K562 (cell line): ENCODE data around the gene USP20. TPM values are rescaled to one million over a fixed set of nuclear protein-coding genes. Genes with fewer than 3 reads are reported as not detected.

Experiments
- ATF7 ChIP-seq: fragments of 450-650 bp; IDR thresholded peaks from 2 replicates; pipeline ENCODE4 v1.7.1; 2014; ENCODE audit warnings: mild to moderate bottlenecking, moderate library complexity
- BRCA1 ChIP-seq, 2 experiments: fragments of 450-650 bp in 1 of 2; sonication (generic) in 1 of 2; formaldehyde crosslinking in 1 of 2; IDR thresholded peaks; 2 replicates each; pipeline versions ENCODE4 v1.5.0 to v1.6.1; 2017 to 2020; ENCODE audit warnings: mild to moderate bottlenecking in 1 of 2, missing genetic modification reagents in 1 of 2
- CBX3 ChIP-seq, 2 experiments: IDR thresholded peaks; 1 replicate in 1 of 2; 2 replicates in 1 of 2; pipeline ENCODE4 v1.6.1; 2012; ENCODE audit warnings: inconsistent platforms in 2 of 2, low read length in 2 of 2, borderline replicate concordance in 1 of 2, control low read depth in 1 of 2
- GABPB1 ChIP-seq: sonication (generic); formaldehyde crosslinking; IDR thresholded peaks from 2 replicates; pipeline ENCODE4 v1.8.0; 2022; ENCODE audit warnings: mild to moderate bottlenecking, missing genetic modification reagents
- GTF3C2 ChIP-seq: IDR thresholded peaks from 3 replicates; pipeline ENCODE4 v1.6.1; 2011; ENCODE audit warnings: borderline replicate concordance, mild to moderate bottlenecking, moderate library complexity; ENCODE audit not compliant: insufficient read length; ENCODE audit errors: extremely low read depth
- IFI16 ChIP-seq: fragments of 250-450 bp; sonication (Bioruptor Pico); IDR thresholded peaks from 2 replicates; pipeline ENCODE4 v2.1.2; 2022; ENCODE audit warnings: mild to moderate bottlenecking, inconsistent platforms
- NFE2 ChIP-seq: IDR thresholded peaks from 2 replicates; pipeline ENCODE4 v1.6.1; 2014; ENCODE audit warnings: antibody characterized with exemption, low read depth
- NRF1 ChIP-seq, 2 experiments: fragments of 450-650 bp; IDR thresholded peaks in 1 of 2; conservative IDR thresholded peaks in 1 of 2; 2 replicates each; pipeline ENCODE4 v1.6.1; 2014; ENCODE audit warnings: mild to moderate bottlenecking in 2 of 2
- PCBP2 ChIP-seq: fragments of 200-400 bp; formaldehyde crosslinking; IDR thresholded peaks from 2 replicates; pipeline ENCODE4 v1.6.1; 2018; ENCODE audit warnings: low read length, low read depth, mild to moderate bottlenecking, moderate library complexity; ENCODE audit not compliant: poor library complexity, severe bottlenecking
- POLR2H ChIP-seq: IDR thresholded peaks from 2 replicates; pipeline ENCODE4 v1.6.1; 2016; ENCODE audit warnings: missing genetic modification characterization, low read depth, mild to moderate bottlenecking, control low read depth, missing compliant biosample characterization, moderate library complexity
- RNF2 ChIP-seq: sonication (generic); IDR thresholded peaks from 2 replicates; pipeline ENCODE4 v1.6.1; 2016
- SMARCC2 ChIP-seq: fragments of 450-650 bp; IDR thresholded peaks from 2 replicates; pipeline ENCODE4 v1.6.1; 2017; ENCODE audit warnings: antibody characterized with exemption, moderate library complexity, mild to moderate bottlenecking, low read depth
- TCF3 ChIP-seq: sonication (generic); formaldehyde crosslinking; IDR thresholded peaks from 2 replicates; pipeline ENCODE4 v1.4.0; 2020; ENCODE audit warnings: mild to moderate bottlenecking, missing genetic modification reagents
- TCF7L2 ChIP-seq: fragments of 150-350 bp; IDR thresholded peaks from 2 replicates; pipeline ENCODE4 v1.6.1; 2016; ENCODE audit warnings: low read depth, mild to moderate bottlenecking, low read length, moderate library complexity
- ZNF212 ChIP-seq: fragments of 450-650 bp; formaldehyde crosslinking; IDR thresholded peaks from 2 replicates; pipeline ENCODE4 v1.4.0; 2020; ENCODE audit warnings: mild to moderate bottlenecking
- ZNF347 ChIP-seq: fragments of 450-650 bp; formaldehyde crosslinking; IDR thresholded peaks from 2 replicates; pipeline ENCODE4 v1.4.0; 2020; ENCODE audit warnings: low read depth, mild to moderate bottlenecking, moderate library complexity
- polyA plus RNA-seq, 8 experiments: library from polyadenylated mRNA; depleted of rRNA in 4 of 8; stranded (reverse) in 5 of 8; unstranded in 3 of 8; fragments of >200 nt; fragmentation: Nextera tagmentation in 2 of 8; fragmentation: Illumina TruSeq in 1 of 8; extraction: Ambion mirVana in 2 of 8; extraction: Trizol in 1 of 8; gene quantifications; 2 replicates each; pipeline versions ENCODE4 v1.2.1 to v1.2.3, GENCODE V29; 2011 to 2014; ENCODE audit warnings: inconsistent platforms in 1 of 8, missing spikeins in 1 of 8
- total RNA-seq, 7 experiments: library from RNA; depleted of rRNA in 6 of 7; stranded (reverse); fragments of >200 nt in 6 of 7; fragmentation: Illumina TruSeq in 2 of 7; extraction: Trizol in 2 of 7; gene quantifications; 2 replicates each; pipeline versions ENCODE4 v1.2.1 to v1.2.3, GENCODE V29; 2011 to 2021; ENCODE audit warnings: low replicate concordance in 1 of 7
- TF ChIP-seq, protein P1 (sequence below): fragments of 450-650 bp; formaldehyde crosslinking; IDR thresholded peaks from 2 replicates; pipeline ENCODE4 v1.4.0; 2020; ENCODE audit warnings: mild to moderate bottlenecking, moderate library complexity
- TF ChIP-seq, protein P2 (sequence below): fragments of 250-450 bp; sonication (Bioruptor Pico); IDR thresholded peaks from 2 replicates; pipeline ENCODE4 v1.5.0; 2021; ENCODE audit warnings: mild to moderate bottlenecking, borderline replicate concordance

USP20 gene
- total and polyA plus RNA-seq, 9 of the 15 experiments (the other 6 are each of a cell fraction or from before 2014, with no cell fraction given): 1.9 to 136 (median 49.1) TPM

DNA sequence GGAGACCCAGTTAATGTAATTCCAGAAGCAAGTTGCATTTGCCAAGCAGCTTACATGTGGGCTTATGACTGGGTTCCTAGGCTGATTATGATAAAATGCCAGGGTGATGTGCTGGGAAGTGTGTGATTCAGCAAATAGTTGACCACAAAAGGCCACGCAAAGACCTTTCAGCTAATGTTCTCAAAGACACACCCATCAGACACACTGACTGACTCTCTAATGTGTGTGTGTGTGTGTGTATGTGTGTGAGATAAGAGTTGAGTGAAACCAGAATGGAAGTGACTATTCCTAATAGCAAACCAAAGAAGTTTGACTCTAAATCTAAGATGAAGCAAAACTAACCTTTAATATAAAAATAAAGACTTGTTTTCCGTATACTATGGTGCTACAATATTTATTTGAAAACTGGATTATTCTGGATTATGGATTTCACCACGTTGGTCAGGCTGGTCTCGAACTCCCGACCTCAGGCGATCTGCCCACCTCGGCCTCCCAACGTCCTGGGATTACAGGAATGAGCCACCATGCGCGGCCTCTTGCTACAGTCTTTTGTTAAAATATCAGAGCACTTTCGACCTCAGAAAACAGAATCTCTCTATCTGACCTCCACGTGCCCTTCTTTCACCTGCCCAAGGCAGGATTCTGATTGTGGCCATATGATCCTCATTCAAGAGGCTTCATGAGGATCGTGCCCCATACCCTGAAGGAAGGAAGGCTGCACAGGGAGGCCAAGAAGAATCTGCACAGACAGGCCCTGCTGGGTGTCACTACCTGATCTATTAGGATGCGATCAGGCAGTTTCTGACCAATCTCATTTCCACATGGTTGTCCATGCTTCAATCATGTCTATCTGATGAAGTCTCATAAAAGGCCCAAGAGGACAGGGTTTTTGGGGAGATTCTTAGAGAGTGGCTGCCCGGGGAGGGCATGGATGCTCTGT is 75.6 kb downstream of the USP20 start (continued):
- TF ChIP-seq PCBP2 (no peak), ZNF212 (CRISPR knock-in tag) (no peak), GABPB1 (no peak), NRF1 (conservative IDR thresholded peaks at IDR 0.05 in 1 of 2, IDR thresholded peaks at IDR 0.05 in 1 of 2) (0 out of 4 replicates have a peak, but pooled peaks of 1 of the 2 experiments have one; percentile 41), GTF3C2 (peak; percentile 36), ZNF347 (CRISPR knock-in tag) (no peak), BRCA1 (IDR thresholded peaks at IDR 0.05) (no peak), BRCA1 (CRISPR knock-in tag; IDR thresholded peaks at IDR 0.05) (no peak), RNF2 (peak; percentile 93), TCF7L2 (no peak), POLR2H (no peak), IFI16 (CRISPR knock-in tag) (no peak), NFE2 (peak; percentile 100), TCF3 (CRISPR knock-in tag) (peak; percentile 92), SMARCC2 (peak; percentile 95), CBX3 (IDR thresholded peaks at IDR 0.05; ENCODE audit: borderline replicate concordance in 1 of 2, low read length in 2 of 2) (peak in 1 of 2 experiments; percentile 77; a peak in 2 of 3 replicates), ATF7 (peak; percentile 86)
- TF ChIP-seq, protein P1, sequence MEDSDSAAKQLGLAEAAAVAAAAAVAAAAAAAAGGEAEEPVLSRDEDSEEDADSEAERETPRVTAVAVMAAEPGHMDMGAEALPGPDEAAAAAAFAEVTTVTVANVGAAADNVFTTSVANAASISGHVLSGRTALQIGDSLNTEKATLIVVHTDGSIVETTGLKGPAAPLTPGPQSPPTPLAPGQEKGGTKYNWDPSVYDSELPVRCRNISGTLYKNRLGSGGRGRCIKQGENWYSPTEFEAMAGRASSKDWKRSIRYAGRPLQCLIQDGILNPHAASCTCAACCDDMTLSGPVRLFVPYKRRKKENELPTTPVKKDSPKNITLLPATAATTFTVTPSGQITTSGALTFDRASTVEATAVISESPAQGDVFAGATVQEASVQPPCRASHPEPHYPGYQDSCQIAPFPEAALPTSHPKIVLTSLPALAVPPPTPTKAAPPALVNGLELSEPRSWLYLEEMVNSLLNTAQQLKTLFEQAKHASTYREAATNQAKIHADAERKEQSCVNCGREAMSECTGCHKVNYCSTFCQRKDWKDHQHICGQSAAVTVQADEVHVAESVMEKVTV (CRISPR knock-in tag): no peak
- TF ChIP-seq, protein P2, sequence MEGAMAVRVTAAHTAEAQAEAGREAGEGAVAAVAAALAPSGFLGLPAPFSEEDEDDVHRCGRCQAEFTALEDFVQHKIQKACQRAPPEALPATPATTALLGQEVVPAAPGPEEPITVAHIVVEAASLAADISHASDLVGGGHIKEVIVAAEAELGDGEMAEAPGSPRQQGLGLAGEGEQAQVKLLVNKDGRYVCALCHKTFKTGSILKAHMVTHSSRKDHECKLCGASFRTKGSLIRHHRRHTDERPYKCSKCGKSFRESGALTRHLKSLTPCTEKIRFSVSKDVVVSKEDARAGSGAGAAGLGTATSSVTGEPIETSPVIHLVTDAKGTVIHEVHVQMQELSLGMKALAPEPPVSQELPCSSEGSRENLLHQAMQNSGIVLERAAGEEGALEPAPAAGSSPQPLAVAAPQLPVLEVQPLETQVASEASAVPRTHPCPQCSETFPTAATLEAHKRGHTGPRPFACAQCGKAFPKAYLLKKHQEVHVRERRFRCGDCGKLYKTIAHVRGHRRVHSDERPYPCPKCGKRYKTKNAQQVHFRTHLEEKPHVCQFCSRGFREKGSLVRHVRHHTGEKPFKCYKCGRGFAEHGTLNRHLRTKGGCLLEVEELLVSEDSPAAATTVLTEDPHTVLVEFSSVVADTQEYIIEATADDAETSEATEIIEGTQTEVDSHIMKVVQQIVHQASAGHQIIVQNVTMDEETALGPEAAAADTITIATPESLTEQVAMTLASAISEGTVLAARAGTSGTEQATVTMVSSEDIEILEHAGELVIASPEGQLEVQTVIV (CRISPR knock-in tag): no peak
